GM23338 (cell line): ENCODE data around the gene HS6ST1.

Source experiments
- CREB1 ChIP-seq: fragments of 250-450 bp; sonication (Bioruptor Pico); IDR thresholded peaks from 2 replicates; pipeline ENCODE4 v1.5.0; 2020; ENCODE audit warnings: low read depth, mild to moderate bottlenecking, moderate library complexity
- CTCF ChIP-seq, 2 experiments: fragments of 200-600 bp in 1 of 2; sonication (generic) in 1 of 2; conservative IDR thresholded peaks; 2 replicates each; pipeline versions ENCODE4 v1.5.1 to v1.6.1; 2016 to 2017; ENCODE audit warnings: antibody characterized with exemption in 2 of 2, low read depth in 2 of 2, mild to moderate bottlenecking in 2 of 2, moderate library complexity in 1 of 2
- EZH2 ChIP-seq: fragments of 200-600 bp; sonication (generic); IDR thresholded peaks from one replicate; pipeline ENCODE4 v1.8.0; 2017; ENCODE audit warnings: antibody characterized with exemption, mild to moderate bottlenecking, low read depth; ENCODE audit not compliant: unreplicated experiment
- POLR2AphosphoS5 ChIP-seq: IDR thresholded peaks from 2 replicates; pipeline ENCODE4 v1.6.1; 2016; ENCODE audit warnings: antibody characterized with exemption, low read depth
- REST ChIP-seq: IDR thresholded peaks from one replicate; pipeline ENCODE4 v1.6.1; 2018; ENCODE audit warnings: antibody characterized with exemption; ENCODE audit not compliant: unreplicated experiment
- STAT1 ChIP-seq: IDR thresholded peaks from one replicate; pipeline ENCODE4 v1.6.1; 2016; ENCODE audit warnings: antibody characterized with exemption; ENCODE audit not compliant: unreplicated experiment
- ZNF114 ChIP-seq: fragments of 250-450 bp; sonication (Bioruptor Pico); IDR thresholded peaks from 2 replicates; pipeline ENCODE4 v1.5.0; 2020; ENCODE audit warnings: mild to moderate bottlenecking, moderate library complexity
- ZNF331 ChIP-seq: fragments of 250-450 bp; sonication (Bioruptor Pico); IDR thresholded peaks from 2 replicates; pipeline ENCODE4 v1.5.0; 2020; ENCODE audit warnings: low read depth, mild to moderate bottlenecking, moderate library complexity

GRCh38 chr2:128276878-128277675 lies 41.6 kb downstream of the HS6ST1 start:
- TF ChIP-seq CTCF (conservative IDR thresholded peaks at IDR 0.05; ENCODE audit: low read depth in 2 of 2): no peak
- TF ChIP-seq POLR2AphosphoS5: no peak
- TF ChIP-seq EZH2: no peak
- TF ChIP-seq REST: no peak
- no peak for TF ChIP-seq STAT1
- no peak for TF ChIP-seq ZNF331 (CRISPR knock-in tag)
- no peak for TF ChIP-seq ZNF114
- no peak for TF ChIP-seq CREB1 (CRISPR knock-in tag)
